GM21825 (cell line): ENCODE results near the gene XPC.
A peak's percentile ranks its signal among the peaks of the same experiment; 100 is the strongest.

Experiments used
- ATAC-seq: cut with Tn5 transposase; IDR thresholded peaks from one replicate; pipeline ENCODE4 v1.9.1; 2021; ENCODE audit warnings: mild to moderate bottlenecking, moderate library complexity; ENCODE audit not compliant: unreplicated experiment

The XPC gene

DNA sequence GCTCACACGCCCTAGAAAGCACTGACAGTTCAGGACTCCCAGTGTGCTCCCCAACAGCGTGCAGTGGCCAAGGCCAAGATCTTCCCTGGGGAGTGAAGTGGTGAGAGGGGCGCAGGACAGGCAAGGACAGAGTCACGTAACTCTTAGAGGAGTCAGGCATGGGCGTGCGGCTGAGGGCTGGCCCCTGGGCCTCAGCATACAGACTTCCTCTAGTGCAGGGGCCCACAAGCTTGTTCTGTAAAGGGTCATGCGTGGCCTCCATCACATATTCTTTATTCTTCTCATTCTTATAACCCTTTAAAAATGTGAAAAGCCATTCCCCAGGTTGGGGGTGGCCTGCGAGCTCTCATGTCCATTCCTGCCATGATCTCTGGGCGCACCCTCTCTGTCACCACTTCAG, 28.3 kb downstream of the XPC start:
- ATAC-seq: no peak

DNA sequence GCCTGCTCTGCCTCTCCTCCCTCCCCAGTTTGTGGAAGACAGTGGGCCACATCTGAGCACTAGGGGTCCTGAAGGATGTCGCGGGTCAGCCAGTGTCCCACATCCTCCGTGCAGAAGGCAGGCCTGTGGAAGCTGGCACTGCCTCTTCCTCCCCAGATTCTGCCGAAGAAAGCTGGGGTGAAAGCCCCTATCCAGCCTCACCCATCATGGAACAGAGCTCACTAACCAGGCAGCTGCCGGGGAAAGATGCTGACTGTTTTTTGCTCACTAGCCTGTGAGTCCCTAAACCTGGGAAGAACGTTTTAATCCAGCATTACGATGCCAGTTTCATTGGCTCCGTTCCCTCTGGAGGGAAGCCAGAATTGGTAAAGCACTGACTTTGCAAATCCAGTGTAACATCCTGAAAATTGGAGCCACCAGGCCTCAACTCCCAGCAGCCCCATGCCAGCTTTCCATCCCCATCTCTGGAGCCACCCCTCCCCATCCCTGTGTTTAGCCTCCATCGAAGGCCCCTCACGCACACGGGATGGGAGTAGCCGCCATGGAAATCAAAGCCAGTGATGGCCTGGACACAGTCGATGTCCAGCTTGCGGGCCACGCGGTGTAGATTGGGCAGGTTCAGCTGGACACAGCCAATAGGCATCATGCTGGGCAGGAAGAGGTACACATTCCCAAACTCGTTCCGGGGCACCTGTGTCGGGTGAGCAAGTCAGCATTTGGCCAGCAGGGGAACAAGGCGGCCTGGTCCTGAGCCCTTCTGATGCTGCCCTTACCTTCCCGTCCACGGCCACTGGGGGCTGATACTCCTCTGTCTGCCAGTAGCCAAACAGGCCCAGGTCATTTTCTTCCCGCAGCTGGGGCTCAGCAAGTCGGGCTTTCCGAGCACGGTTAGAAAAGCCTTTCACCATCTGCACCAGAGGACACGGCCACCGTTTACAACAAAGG, 30.1 kb downstream of the XPC start:
- ATAC-seq: no peak

DNA sequence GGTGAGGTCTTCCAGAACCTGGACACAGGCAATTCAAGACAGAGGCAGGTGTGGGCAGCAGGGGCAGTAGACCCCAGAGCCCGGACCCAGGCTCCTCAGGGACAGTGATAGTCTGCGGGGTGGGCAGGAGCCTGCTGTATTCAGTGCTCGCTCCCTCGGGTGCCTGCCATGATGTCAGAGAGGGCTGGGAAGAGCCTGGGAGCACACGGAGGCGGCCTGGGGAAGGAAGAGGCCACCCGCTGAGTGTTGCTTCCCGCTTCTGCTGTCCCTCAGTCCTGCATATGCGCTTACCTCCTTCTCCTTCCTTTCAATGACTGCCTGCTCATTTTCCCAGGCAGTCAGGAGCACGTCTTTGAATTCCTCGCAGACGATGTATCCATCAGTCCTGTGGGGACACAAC, 30.8 kb downstream of the XPC start:
- ATAC-seq: no peak

DNA sequence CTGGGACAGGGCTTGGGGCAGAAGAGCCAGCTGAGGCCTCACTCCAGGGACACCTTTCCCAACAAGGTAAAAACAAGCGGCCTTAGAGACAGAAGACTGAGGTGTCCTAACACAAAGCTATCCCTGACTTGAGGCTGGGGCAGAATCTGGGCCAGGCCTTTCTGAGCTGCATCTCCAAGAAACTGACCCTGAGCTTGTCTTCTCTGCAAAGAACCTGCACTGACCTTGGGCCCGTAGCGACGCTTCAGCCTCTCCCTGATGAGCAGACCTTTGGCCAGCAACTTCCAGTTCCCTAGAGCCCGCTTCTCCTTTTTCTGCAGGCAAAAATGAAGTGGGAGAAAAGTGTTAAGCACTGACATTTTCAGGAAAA, 31.4 kb downstream of the XPC start:
- no peak for ATAC-seq

DNA sequence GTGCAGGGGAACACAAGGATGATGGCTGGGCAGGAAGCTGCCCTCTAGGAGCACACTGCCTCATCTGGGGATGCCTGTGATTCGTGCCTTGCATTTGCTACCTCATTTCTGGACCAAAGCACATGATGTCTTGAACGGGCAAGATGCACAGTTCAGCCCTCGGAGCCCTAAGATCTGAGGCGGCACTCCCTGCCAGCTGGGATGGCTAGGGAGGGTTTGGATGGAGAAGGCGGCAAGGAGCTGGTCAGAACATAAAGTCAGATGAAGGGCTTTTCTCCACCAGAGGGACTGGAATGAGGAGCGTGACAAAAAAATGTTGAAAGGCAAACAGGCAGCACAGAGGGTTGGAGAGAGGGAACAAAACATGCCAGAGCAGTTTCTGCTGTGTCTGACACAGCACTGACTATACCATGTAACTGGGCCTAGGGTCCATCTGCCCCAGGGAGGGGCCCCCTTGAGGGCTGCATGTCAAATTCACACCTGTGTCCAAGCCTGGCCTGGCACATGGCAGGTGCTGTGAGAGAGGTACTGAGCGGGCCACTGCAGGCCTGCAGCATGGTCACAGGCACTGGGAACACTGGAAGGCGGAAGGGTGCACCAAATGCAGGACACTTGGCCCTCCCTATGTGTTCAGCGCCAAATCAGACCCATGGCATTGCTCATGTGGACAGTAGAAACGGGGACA, 31.9 kb downstream of the XPC start:
- ATAC-seq: no peak

DNA sequence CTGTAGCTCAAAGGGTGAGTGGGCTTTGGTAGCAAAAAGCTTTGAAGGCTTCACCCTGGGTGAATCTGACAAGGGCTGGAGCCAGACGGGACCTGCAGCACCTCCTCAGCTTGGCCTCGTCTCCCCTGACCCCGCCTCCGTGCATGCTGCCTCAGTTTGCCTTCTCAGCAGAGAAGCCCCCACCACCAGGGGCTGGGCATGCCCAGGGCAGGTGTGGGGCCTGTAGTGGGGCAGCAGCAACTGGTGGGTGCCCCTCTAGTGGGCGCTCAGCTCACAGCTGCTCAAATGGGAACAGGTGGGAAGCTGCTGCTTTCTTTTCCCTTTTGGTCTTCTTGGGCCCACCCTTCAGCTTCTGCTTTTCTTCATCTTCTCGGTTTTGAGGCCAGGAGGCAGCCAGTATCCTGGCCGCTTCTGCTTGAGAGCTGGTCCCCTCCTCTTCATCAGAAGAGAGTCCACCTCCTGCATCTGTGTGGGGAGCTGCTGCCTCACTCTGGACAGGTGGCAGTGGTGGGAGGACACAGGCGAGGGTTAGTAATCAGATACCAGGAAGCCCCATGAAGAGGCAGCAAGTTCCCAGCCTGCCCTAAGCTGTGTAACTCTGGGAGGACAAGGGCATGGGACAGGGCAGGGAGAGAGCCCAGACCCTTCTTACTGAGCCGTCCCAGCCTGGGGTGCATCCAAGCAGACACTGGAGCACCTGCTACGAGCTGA, 32.6 kb downstream of the XPC start:
- ATAC-seq: no peak

DNA sequence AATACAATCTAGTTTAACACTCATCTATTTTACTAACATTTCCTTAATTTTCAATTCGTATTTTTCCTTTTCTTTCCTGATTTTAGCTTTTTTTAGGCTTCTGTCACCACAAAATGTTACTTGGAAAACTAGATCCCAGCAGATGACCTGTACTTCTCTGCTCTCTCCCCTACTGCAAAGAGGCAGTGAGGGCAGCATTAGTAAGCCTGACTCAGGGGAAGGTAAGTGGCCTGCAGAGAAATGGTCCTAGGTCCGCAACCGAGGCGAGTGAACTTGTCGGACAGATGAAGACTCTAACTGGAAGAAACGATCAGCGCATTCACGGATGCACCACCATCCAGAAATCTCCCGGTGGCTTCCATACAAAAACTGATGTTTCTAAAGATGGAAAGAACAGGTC, 33.2 kb downstream of the XPC start:
- no peak for ATAC-seq

DNA sequence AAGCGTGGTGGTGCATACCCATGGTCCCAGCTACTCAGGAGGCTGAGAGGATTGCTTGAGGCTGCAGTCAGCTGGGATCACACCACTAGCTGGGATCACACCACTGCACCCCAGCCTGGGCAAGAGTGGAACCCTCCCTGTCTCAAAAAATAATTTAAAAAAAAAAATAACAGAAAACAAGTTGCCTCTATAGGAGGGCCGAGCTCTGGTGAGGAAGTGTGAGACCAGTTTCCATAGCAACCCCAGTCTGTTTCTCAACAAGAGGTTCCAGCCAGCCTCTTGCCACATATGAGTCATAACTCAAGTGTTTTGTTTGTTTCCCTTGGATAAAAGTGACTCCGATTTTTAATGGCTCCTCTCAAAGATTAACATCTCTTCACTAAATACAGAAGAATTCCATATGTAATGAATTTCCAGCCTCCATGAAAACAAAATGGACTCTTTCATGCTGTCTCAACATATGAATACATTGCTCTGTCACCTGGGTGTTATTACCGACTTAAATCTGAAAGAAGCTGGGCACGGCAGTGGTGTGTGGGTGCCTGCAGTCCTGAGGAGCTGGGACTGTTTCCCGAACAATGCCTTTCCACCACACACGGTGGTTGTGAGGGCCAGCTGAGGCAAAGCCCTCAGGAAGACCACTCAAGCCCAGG, 33.9 kb downstream of the XPC start:
- peak; percentile 96 for ATAC-seq

DNA sequence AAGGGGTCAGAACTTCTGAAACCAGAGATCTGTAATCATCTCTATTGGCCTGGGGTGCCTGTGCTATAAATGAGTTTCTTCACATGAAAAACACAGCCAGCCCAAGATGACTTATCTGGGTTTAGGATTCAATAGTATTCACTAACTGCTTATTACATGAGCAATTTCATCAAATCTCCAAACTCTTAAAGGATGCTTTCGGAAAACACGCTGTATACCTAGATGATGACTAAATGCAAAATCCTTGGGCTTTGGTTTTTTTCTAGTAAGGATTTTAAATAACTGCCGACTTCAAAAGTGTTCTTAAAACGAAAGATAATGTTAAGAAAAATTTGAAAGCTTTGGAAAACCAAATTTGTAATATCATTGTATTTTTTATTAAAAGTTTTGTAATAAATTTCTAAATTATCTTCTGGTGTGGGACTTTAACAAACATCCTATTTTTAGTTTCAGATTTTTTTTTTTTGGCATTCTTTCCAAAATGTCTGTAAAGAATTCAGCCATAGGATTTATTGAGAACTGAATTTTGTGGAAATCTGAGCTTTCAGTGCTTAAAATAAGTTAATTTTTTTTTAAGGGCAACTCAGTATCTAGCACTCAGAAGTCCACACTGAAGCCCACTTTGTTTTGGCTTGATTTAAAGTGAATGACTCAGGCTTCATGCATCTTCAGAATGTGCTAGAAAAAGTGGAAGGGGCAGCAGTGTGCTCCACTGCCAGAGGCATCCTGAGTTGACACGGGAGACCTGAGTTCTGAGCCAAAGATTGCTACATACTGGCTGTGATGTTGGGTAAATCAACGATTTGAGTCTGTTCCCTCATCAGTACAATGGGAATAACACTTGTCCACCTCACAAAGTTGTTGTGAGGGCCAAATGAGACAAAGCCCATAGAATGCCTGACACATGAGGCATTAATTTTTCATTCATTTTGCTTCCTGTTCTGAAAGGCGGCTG, 34.9 kb downstream of the XPC start:
- no peak for ATAC-seq

DNA sequence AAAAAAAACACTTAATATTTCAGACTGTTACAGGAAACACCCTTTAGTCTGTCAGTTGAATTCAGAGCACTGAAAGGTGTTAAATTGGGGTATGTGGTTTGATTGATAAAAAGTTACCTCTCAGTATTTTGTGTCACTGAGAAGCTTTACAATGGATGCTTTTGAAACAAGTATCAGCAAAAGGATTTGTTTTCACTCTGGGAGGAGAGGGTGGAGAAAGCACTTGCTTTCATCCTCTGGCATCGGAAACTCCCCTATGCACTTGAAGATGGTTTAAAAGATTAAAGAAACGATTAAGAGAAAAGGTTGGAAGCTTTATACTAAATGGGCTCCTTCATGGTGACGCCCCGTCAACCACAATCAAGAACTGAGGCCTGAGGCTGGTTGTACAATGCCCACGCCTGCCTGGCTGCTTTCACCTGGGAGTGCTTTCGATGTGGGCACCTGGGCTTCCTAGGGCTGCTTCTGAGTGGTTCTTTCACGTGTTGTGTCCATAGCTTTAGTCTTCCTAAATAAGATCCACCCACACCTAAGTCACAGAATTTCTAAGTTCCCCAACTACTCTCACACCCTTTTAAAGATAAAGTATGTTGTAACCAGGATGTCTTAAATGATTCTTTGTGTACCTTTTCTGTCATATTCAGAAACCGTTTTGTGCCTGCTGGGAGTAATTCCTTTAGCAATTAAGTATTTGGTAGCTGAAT, 35.7 kb downstream of the XPC start:
- no peak for ATAC-seq

DNA sequence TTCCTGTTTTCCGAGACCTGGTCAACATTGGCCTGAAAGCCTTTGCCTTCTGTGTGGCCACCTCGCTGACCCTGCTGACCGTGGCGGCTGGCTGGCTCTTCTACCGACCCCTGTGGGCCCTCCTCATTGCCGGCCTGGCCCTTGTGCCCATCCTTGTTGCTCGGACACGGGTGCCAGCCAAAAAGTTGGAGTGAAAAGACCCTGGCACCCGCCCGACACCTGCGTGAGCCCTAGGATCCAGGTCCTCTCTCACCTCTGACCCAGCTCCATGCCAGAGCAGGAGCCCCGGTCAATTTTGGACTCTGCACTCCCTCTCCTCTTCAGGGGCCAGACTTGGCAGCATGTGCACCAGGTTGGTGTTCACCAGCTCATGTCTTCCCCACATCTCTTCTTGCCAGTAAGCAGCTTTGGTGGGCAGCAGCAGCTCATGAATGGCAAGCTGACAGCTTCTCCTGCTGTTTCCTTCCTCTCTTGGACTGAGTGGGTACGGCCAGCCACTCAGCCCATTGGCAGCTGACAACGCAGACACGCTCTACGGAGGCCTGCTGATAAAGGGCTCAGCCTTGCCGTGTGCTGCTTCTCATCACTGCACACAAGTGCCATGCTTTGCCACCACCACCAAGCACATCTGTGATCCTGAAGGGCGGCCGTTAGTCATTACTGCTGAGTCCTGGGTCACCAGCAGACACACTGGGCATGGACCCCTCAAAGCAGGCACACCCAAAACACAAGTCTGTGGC, 36.6 kb downstream of the XPC start:
- ATAC-seq: no peak

DNA sequence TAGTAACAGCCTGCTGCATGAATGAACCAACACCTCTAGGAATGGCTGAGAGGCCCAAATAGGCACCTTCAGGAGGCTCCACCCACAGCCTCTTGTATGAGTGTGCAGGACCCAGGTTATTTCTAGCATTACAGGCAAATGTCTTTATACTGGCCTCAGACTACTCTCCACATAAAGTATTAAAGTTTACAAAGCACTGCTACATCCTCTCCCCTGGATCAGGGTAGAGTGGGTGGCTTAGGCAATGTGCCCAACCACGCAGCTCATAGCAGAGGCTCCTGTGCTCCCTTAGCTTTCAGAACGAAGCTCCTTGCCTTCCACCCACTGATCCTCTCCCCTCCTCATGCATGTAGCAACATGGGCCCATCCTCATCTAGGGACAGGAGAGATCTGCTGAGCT, 37.3 kb downstream of the XPC start:
- ATAC-seq: no peak

DNA sequence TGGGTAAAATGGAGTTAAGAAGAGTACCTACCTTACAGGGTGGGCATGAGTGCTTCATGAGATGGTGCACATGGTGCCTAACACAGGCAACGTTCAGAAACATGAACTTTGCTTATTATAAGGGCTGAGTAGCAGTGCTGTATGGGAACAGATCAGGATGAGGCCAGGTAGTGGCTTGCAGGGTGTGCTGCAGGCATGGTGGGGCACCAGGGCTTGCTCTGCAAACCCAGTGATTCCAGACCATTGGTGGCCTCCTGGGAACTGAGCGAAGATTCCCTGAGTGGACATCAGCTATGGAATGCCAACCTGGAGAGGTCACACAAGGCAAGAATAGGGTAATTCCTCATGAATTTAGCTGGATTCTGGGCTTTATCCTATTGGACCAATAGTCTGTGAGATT, 37.7 kb downstream of the XPC start:
- no peak for ATAC-seq

DNA sequence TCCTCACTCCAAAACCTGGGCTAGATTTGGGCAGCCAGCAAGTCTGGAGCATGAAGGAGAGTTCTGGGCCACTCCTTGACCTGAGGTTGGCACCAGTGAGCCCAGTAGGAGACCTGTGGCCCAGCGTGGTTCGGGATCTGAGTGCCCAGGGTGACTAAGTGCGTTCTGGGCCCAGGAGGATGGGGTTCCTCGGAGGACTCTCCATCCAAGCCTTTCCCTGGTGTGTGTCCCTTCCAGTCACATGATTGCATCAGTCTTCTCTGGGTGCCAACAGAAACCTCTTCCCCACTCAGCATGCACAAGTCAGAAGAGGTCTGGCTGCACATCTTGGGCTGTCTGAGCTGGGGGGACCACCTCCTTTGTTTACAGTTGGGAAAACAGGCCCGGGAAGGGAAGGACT, 38.6 kb downstream of the XPC start:
- no peak for ATAC-seq

DNA sequence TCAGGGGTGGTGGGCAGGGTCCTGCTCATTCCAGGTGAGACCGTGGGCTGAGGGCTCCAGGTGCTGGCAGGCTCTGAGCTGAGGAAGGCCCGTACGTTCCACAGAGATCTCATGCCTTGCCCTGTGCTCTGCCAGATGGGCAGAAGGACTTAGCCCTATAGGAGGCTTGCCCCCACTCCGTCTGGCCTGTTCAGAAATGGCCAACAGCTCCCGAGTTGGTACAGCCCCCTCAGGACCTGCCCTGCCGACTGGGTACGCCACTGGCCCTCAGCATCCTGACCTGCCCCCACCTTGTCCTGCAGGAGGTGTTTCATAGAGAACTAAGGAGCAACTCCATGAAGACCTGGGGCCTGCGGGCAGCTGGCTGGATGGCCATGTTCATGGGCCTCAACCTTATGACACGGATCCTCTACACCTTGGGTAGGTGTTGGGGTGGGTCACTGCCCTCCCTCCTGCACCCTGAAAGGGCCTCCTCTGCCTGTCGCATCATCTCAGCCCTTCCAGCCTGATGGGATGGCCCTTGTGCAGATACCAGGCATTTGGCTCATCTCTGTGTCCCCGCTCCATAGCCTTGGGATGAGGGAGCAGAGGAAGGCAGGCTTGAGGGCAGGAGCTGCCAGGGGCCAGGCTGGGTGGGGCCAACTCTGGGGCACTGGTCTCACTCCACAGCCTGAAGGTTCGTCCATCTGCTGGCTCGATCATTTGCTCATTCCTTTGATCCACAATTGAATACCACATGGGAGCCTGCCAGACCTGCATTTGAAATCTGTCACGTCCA, 39.3 kb downstream of the XPC start:
- no peak for ATAC-seq

DNA sequence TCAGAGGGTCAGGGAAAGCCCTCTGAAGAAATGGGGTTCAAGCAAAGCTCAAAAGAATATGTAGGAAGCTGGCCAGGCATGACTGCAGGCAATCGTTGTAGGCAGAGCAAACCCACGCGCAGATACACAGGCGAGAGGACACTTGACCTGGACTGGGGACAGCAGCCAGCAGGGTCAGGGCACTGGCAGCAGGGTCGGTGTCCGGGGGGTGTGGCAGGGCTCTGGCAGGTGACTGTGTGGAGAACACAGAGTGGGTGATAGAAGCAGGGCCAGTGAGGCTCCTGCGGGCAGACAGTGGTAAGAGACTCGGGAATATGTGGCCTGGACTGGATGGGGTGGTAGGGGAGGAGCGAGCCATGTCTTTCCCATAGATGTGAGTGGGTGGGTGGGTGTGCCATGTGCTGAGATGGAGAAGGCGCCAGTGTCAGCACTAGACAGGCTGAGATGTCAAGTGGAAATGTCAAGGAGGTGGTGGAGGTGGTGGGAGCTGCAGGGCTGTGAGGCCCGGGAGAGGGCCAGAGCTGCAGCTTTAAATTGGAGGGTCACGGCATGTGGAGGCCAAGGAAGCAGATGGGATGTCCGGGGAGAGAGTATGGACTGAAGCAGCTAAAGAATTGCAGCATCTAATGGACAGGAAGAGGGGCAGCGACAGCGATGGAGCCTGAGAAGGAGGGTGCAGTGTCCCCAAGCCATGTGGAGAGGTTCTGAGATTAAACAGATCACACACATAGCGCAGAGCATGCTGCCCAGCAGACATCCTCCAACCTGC, 40.1 kb downstream of the XPC start:
- ATAC-seq: no peak

DNA sequence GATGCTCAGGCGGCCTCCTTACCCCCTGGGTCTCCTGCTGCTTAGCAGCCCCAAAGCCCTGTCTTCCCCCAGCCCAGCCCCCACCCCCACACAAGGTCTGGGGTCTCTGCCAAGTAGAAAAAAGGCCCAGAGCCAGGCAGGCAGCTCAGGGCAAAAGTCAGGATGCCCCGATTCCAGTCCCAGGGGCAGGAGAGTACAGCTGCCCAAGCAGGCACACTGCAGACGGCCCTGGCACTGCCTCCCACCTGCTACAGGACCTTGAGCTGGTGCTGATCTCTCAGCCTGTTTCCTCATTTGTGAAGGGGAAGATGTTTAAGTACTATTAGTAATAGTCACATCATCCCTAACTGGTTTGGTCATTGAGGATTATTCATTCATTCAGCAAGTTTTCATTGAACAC, 41.0 kb downstream of the XPC start:
- ATAC-seq: no peak
